GM19023 (cell line): ENCODE data around the gene RCHY1.
"Not testable (repeated sequence)": the region's sequence is repeated elsewhere in the genome, so short reads cannot be mapped to it uniquely, and the experiment has no call there.

Experiments
- ATAC-seq: cut with Tn5 transposase; IDR thresholded peaks from one replicate; pipeline ENCODE4 v1.9.1; 2021; ENCODE audit warnings: mild to moderate bottlenecking, moderate library complexity; ENCODE audit not compliant: unreplicated experiment

The RCHY1 gene

GRCh38 chr4:75514131-75514948 lies at the start of gene RCHY1, which contains the start of gene THAP6:
RCHY1 (minus strand) TSS chr4:75514403; CDS start chr4:75514286, 117 bp downstream.
THAP6 (plus strand) TSS chr4:75514473; CDS start chr4:75515453, 980 bp downstream.
- ATAC-seq = peak; percentile 95

- no peak for ATAC-seq
Measured at GRCh38 chr4:75561789-75562188, 47.6 kb upstream of the RCHY1 start.

- no peak for ATAC-seq
Measured at GRCh38 chr4:75557696-75558095, 43.5 kb upstream of the RCHY1 start.

DNA sequence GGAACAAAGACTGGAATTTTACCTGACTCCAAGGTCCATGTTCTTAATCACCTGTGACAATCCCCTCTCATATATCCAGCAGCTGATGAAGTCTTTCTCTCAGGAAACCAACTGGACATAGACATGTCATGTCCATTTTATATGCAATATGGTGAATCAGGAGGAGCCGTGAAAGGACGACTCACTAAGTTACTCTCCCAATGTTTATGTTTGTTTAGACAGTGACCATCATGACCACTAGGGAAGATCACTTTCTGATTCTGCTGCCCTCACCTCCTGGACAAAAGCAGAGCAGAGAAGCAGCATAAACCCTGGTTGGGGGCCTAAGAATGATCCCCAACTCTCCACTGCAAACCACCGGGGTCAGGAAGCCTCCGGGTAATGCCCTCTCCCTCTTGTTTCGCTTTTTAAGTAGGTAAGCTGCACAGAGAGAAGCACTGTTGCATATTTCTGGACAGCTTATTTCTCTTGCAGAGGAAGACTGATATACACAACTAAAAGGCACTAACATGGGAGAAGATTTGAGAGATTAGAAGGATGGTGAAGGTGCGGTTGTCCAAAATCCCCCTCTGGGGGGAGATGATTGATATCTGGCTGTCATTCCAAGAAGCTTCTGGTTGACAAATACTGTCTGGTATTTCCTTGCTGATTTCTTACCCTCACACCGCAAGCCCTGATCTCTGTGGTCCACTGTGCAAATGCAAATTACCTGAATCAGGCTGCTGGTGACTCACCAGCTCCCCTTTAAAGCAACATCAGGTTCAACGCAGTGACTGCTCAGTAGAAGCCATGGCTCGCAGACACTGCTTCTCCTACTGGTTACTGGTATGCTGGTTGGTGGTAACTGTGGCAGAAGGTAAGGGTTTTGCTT lies 41.3 kb upstream of the RCHY1 start, which contains the start of gene ODAPH:
Gene ODAPH, plus strand, starts transcription at position 773 of the 871 bp plus-strand sequence. Its CDS starts 17 bp downstream, at position 790.
- ATAC-seq = peak; percentile 98

GRCh38 chr4:75552452-75552851 lies 38.2 kb upstream of the RCHY1 start:
- no peak for ATAC-seq

- ATAC-seq = no peak
Measured at GRCh38 chr4:75549019-75549418, 34.8 kb upstream of the RCHY1 start.

DNA sequence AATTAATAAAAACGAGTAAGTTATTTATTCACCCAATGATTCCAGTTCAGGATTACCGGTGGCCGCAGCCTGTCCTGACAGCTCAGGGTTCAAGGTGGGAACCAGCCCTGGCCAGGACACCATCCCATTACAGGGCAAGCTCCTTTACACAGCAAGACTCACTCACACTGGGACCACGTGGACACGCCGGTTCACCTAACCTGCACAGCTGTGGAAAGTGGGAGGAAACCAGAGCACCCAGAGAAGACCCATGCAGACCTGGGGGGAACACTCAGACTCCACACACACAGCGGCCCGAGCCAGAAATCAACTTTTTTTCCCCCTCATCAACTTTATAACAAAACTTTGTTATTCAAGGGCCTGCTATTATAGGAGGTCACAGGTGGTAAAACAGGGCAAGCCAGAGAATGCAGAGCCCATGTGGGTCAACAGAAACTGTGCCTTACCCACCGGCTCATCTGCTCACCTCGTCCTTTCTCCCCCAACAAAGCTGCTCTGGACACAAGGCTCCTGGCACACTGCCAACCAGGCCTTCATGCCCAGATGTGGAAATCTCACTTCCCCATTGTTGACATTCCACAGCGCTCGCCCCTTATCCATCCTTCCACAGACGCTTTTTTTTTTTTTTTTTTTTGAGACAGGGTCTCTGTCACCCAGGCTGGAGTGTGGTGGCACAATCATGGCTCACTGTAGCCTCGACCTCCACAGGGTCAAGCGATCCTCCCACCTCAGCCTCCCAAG lies 33.6 kb upstream of the RCHY1 start:
- no peak for ATAC-seq

GRCh38 chr4:75545526-75545925 lies 31.3 kb upstream of the RCHY1 start:
- no peak for ATAC-seq

- ATAC-seq = no peak
Measured at GRCh38 chr4:75544870-75545269, 30.7 kb upstream of the RCHY1 start.

GRCh38 chr4:75544220-75544619 lies 30.0 kb upstream of the RCHY1 start:
- not testable (repeated sequence) for ATAC-seq

DNA sequence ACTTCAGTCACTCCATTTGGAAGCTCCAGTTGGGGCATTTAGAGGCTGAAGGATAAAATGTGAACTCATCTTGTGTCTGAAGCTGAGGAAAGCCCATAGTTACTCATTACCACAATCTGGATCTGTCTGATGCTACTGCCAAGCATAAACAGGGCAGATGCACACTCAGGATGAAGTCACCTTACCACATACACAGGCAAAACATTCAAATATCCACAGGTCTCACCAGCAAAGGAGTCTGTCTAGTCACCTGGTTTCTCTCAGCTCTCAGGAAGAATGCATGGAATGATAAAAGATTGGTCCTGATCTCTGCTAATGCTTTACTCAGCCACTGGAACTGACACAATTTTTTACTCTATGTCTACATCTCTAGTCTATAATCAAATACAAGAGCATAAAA lies 28.6 kb upstream of the RCHY1 start:
- no peak for ATAC-seq

- not testable (repeated sequence) for ATAC-seq
Measured at GRCh38 chr4:75537308-75537707, 23.1 kb upstream of the RCHY1 start.

DNA sequence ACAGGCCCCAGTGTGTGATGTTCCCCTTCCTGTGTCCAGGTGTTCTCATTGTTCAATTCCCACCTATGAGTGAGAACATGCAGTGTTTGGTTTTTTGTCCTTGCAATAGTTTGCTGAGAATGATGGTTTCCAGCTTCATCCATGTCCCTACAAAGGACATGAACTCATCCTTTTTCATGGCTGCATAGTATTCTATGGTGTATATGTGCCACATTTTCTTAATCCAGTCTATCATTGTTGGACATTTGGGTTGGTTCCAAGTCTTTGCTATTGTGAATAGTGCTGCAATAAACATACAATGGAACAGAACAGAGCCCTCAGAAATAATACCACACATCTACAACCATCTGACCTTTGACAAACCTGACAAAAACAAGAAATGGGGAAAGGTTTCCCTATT lies 19.7 kb upstream of the RCHY1 start:
- ATAC-seq = not testable (repeated sequence)

- not testable (repeated sequence) for ATAC-seq
Measured at GRCh38 chr4:75533339-75533887, 19.2 kb upstream of the RCHY1 start.

DNA sequence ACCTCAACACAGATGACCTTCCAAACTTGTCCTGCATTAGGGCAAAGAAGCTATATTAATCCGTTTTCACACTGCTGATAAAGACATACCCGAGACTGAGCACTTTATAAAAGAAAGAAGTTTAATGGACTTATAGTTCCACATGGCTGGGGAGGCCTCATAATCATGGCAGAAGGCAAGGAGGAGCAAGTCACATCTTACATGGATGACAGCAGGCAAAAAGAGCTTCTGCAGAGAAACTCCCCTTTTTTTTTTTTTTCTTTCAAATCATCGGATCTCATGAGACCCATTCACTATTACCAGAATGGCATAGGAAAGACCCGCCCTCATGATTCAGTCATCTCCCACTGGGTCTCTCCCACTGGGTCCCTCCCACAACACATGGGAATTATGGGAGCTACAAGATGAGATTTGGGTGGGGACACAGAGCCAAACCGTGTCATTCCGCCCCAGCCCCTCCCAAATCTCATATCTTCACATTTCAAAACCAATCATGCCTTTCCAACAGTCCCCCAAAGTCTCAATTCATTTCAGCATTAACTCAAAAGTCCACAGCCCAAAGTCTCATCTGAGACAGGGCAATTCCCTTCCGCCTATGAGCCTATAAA lies 17.4 kb upstream of the RCHY1 start:
- ATAC-seq = not testable (repeated sequence)

GRCh38 chr4:75530556-75531322 lies 16.5 kb upstream of the RCHY1 start:
- no peak for ATAC-seq

DNA sequence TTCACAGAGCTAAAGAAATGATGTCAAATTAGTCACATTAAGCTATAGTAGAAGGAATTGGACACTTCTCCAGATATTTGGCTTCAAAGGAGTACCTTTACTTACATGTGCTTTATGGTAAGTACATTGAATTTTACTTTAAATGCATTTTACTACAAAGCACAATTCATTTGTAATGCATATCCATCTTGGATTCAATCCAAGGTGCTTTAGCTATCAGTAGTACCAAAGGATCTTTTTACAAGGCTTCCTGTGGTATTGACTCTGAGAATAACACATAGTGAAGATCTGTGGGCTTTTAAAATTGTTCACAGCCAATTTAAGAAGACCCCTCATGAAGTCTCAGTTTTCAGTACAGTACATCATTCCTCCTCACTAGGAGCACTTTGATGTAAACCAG lies 13.3 kb upstream of the RCHY1 start:
- no peak for ATAC-seq

DNA sequence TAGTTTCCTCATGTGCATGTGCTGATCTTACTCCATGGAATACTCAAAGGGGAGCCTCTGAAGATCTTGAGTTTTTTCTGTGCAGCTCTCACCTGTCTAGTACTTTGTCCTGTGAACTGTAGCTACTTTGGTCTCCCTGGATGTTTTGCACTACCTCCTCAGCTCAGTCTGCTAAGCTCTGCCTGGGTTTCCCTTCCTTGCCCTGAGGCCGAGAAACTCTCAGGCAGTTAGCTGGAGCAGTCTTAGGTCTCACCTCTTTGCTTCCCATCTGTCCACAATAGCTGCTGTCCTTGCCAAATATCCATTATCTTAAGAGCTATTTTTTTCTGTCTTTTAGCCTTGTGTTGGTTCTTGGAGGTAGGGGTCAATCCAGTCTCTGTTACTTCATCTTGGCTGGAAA lies 11.7 kb upstream of the RCHY1 start:
- no peak for ATAC-seq

GRCh38 chr4:75525086-75525485 lies 10.9 kb upstream of the RCHY1 start:
- no peak for ATAC-seq
